ENCODE results near the gene KLF15. TPM values are rescaled to one million over a fixed set of nuclear protein-coding genes. Genes with fewer than 3 reads are reported as not detected.

Gene KLF15
- polyA plus RNA-seq, 1 donor from 2014 or later: 0.46 TPM

DNA sequence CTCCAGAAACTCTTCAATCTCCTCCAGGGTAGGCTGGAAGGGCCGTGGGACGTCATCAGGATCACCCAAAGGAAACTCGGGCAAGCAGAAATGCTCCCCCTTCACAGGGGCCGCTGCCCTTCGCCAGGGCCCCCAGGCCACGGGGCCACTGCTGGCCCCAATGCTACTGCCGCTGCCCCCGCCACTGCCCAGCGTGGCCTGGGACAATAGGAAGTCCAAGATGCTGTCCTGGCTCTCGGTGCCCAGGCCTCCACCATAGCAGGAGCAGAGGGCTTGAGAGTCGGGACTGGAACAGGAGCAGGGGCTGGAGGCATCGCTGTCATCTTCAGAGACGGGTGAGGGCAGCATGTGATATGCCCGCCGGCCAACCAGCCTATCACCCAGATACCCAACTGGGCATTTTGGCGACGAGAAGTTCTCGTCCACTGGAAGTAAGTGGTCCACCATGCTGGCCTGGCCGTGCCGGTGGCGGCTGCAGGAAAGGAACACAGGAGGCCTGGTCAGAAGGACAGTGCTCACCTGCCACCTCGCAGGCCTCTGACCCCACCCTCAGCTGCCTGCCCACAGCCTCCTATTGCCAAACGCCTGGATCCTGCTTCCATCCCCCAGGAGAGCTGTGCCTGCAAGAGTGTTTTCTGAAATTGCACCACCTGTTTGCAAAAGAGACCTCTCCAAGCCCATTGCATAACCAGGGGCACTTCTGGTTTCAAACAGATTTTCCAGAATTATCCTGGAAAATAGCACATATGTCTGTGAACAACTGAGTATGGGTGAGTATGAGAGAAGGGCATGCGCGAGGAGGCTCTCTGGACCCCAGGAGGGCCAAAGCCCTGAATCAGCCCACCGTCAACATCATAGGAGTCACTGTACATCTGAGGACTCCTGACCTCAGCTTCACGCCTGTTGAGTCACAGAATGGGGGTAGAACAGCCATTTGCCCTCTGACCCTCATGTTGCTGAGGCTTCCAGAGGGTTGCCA lies 4.4 kb downstream of the KLF15 start:
- peaks cover 16% of the 10 kb centered on the region for H3K27me3 ChIP-seq (ENCODE audit: insufficient read depth, low read depth, low read length)
- no peak overlapping the region for H3K4me3 ChIP-seq (ENCODE audit: low read length)
- no peak overlapping the region for H3K4me2 ChIP-seq (ENCODE audit: low read length)
- no peaks in the 10 kb centered on the region for H3F3A ChIP-seq (ENCODE audit: insufficient read depth, low read length, poor library complexity, severe bottlenecking)
- H3K79me2 ChIP-seq (replicated peaks; ENCODE audit: insufficient read depth, low read length): no peaks in the 10 kb centered on the region
- TF ChIP-seq TAF1 (IDR thresholded peaks at IDR 0.05; ENCODE audit: low read depth) (no peak), RAD21 (conservative IDR thresholded peaks at IDR 0.05) (no peak), EZH2 (IDR thresholded peaks at IDR 0.05; ENCODE audit: borderline replicate concordance, insufficient read depth, low read length, poor library complexity, severe bottlenecking) (no peak), POLR2AphosphoS5 (IDR thresholded peaks at IDR 0.05) (no peak), MXI1 (conservative IDR thresholded peaks at IDR 0.05; ENCODE audit: poor library complexity, severe bottlenecking) (no peak), SMC3 (conservative IDR thresholded peaks at IDR 0.05; ENCODE audit: poor library complexity) (no peak), EP300 (conservative IDR thresholded peaks at IDR 0.05; ENCODE audit: poor library complexity, severe bottlenecking) (no peak)
- TF ChIP-seq, protein P1, sequence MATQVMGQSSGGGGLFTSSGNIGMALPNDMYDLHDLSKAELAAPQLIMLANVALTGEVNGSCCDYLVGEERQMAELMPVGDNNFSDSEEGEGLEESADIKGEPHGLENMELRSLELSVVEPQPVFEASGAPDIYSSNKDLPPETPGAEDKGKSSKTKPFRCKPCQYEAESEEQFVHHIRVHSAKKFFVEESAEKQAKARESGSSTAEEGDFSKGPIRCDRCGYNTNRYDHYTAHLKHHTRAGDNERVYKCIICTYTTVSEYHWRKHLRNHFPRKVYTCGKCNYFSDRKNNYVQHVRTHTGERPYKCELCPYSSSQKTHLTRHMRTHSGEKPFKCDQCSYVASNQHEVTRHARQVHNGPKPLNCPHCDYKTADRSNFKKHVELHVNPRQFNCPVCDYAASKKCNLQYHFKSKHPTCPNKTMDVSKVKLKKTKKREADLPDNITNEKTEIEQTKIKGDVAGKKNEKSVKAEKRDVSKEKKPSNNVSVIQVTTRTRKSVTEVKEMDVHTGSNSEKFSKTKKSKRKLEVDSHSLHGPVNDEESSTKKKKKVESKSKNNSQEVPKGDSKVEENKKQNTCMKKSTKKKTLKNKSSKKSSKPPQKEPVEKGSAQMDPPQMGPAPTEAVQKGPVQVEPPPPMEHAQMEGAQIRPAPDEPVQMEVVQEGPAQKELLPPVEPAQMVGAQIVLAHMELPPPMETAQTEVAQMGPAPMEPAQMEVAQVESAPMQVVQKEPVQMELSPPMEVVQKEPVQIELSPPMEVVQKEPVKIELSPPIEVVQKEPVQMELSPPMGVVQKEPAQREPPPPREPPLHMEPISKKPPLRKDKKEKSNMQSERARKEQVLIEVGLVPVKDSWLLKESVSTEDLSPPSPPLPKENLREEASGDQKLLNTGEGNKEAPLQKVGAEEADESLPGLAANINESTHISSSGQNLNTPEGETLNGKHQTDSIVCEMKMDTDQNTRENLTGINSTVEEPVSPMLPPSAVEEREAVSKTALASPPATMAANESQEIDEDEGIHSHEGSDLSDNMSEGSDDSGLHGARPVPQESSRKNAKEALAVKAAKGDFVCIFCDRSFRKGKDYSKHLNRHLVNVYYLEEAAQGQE (IDR thresholded peaks at IDR 0.05; ENCODE audit: borderline replicate concordance): no peak
- TF ChIP-seq, protein P2, sequence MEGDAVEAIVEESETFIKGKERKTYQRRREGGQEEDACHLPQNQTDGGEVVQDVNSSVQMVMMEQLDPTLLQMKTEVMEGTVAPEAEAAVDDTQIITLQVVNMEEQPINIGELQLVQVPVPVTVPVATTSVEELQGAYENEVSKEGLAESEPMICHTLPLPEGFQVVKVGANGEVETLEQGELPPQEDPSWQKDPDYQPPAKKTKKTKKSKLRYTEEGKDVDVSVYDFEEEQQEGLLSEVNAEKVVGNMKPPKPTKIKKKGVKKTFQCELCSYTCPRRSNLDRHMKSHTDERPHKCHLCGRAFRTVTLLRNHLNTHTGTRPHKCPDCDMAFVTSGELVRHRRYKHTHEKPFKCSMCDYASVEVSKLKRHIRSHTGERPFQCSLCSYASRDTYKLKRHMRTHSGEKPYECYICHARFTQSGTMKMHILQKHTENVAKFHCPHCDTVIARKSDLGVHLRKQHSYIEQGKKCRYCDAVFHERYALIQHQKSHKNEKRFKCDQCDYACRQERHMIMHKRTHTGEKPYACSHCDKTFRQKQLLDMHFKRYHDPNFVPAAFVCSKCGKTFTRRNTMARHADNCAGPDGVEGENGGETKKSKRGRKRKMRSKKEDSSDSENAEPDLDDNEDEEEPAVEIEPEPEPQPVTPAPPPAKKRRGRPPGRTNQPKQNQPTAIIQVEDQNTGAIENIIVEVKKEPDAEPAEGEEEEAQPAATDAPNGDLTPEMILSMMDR (IDR thresholded peaks at IDR 0.05; ENCODE audit: poor library complexity, severe bottlenecking): no peak
- no peak overlapping the region for H3K9ac ChIP-seq (ENCODE audit: low read length)
- no peak overlapping the region for H2AFZ ChIP-seq (ENCODE audit: low read depth, low read length)
- no peaks in the 10 kb centered on the region for H3K9me3 ChIP-seq (ENCODE audit: low read length)
- no peaks in the 10 kb centered on the region for H4K20me1 ChIP-seq (ENCODE audit: insufficient read depth)
- H3K36me3 ChIP-seq (ENCODE audit: insufficient read depth, low read length): no peaks in the 10 kb centered on the region
- H3K27ac ChIP-seq (ENCODE audit: low read length): no peak overlapping the region
- no peaks in the 10 kb centered on the region for H3K9me2 ChIP-seq (ENCODE audit: insufficient read depth, low read length)

DNA sequence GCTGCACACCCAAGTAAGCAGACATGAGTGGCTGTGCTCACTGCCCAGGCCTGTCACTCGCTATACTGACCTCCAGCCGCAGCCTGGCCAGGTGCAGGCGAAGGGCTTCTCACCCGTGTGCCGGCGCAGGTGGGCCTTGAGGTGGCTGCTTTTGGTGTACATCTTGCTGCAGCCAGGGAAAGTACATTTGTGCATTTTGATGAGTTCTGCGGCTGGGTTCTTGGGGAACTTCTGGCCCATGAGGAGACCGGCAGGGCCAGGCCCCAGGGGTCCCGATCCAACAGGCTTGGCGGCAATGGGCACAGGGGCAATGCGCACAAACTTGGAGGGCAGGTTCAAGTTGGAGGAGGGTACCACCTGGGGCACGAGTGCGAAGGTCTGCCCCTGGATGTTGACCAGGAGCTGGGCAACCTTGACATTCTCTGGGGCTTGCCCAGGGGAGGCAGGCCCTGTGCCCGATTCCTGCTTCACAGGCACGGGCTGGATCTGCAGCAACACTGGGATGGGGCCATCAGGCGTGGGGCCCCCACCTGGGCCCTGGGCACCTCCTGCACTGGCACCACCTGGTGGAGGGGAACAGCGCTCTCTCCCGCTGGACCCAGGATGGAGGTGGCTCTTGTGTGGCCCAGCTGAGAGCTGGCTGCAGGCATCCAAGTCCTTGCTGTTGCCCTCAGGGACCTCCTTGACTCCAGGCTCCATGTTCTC lies 5.3 kb downstream of the KLF15 start:
- Histone ChIP-seq H3K9me3 (ENCODE audit: low read length) (no peaks in the 10 kb centered on the region), H3K9ac (ENCODE audit: low read length) (no peak overlapping the region), H3K4me2 (ENCODE audit: low read length) (no peak overlapping the region), H2AFZ (ENCODE audit: low read depth, low read length) (no peak overlapping the region), H3K79me2 (replicated peaks; ENCODE audit: insufficient read depth, low read length) (no peaks in the 10 kb centered on the region), H3K9me2 (ENCODE audit: insufficient read depth, low read length) (no peaks in the 10 kb centered on the region), H4K20me1 (ENCODE audit: insufficient read depth) (no peaks in the 10 kb centered on the region), H3K27me3 (ENCODE audit: insufficient read depth, low read depth, low read length) (peaks cover 16% of the 10 kb centered on the region), H3F3A (ENCODE audit: insufficient read depth, low read length, poor library complexity, severe bottlenecking) (no peaks in the 10 kb centered on the region), H3K27ac (ENCODE audit: low read length) (no peak overlapping the region), H3K36me3 (ENCODE audit: insufficient read depth, low read length) (no peaks in the 10 kb centered on the region), H3K4me3 (ENCODE audit: low read length) (no peak overlapping the region)
- TF ChIP-seq RAD21 (conservative IDR thresholded peaks at IDR 0.05): no peak
- TF ChIP-seq, protein P1 (IDR thresholded peaks at IDR 0.05; ENCODE audit: borderline replicate concordance): no peak
- no peak for TF ChIP-seq SMC3 (conservative IDR thresholded peaks at IDR 0.05; ENCODE audit: poor library complexity)
- no peak for TF ChIP-seq EP300 (conservative IDR thresholded peaks at IDR 0.05; ENCODE audit: poor library complexity, severe bottlenecking)
- no peak for TF ChIP-seq POLR2AphosphoS5 (IDR thresholded peaks at IDR 0.05)
- TF ChIP-seq, protein P2 (IDR thresholded peaks at IDR 0.05; ENCODE audit: poor library complexity, severe bottlenecking): no peak
- TF ChIP-seq TAF1 (IDR thresholded peaks at IDR 0.05; ENCODE audit: low read depth): no peak
- no peak for TF ChIP-seq MXI1 (conservative IDR thresholded peaks at IDR 0.05; ENCODE audit: poor library complexity, severe bottlenecking)
- TF ChIP-seq EZH2 (IDR thresholded peaks at IDR 0.05; ENCODE audit: borderline replicate concordance, insufficient read depth, low read length, poor library complexity, severe bottlenecking): no peak

Measured in neural cell (in vitro differentiated cells).